GM12892 (cell line): ENCODE results near the gene HMCN2.

Experiments used
- DNase-seq: peaks from one replicate; pipeline ENCODE4 v3.0.0; 2011; ENCODE audit not compliant: insufficient read length
- FAIRE-seq: peaks from 2 replicates; lab custom pipeline; 2011; peaks lifted over from hg19 to GRCh38; lab: Jason Lieb, UNC
- POLR2A ChIP-seq: IDR thresholded peaks from 2 replicates; pipeline ENCODE4 v1.6.1; 2011; ENCODE audit warnings: low read depth, low read length, control low read depth
- POLR2AphosphoS5 ChIP-seq: IDR thresholded peaks from 2 replicates; pipeline ENCODE4 v1.6.1; 2011; ENCODE audit warnings: low read depth, low read length, control low read depth
- TAF1 ChIP-seq: IDR thresholded peaks from 2 replicates; pipeline ENCODE4 v1.6.1; 2011; ENCODE audit warnings: low read depth, mild to moderate bottlenecking, control low read depth, low read length, borderline replicate concordance

HMCN2 gene

DNA sequence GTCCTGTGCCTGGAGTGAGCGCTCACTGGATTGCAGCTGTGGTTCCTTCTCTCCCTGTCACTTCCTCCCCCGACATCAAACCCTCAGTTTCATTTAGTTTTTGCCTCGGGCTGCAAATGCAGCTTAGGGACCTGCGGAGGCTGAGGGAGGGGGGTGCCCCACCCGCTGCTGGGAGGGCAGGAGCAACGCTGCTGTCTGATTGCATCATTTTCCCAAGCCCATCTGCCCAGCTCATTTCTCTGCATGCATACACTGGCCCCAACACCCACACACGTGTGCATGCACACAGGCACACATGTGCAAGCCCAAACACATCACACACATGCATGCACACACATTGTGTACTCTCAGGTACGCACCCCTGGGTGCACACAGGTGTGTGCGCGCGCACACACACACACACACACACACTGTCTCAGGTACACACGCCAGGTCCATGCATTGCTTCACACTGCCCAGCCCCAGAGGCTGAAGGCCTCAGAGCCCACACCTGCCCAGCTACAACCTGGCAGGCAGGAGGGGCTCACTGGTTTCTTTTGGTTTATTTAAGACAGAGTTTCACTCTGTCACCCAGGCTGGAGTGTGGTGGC, 182.6 kb downstream of the HMCN2 start:
- FAIRE-seq (no peak), DNase-seq (no peak)
- TF ChIP-seq TAF1, result no peak
- TF ChIP-seq POLR2A, result no peak
- TF ChIP-seq POLR2AphosphoS5, result no peak

DNA sequence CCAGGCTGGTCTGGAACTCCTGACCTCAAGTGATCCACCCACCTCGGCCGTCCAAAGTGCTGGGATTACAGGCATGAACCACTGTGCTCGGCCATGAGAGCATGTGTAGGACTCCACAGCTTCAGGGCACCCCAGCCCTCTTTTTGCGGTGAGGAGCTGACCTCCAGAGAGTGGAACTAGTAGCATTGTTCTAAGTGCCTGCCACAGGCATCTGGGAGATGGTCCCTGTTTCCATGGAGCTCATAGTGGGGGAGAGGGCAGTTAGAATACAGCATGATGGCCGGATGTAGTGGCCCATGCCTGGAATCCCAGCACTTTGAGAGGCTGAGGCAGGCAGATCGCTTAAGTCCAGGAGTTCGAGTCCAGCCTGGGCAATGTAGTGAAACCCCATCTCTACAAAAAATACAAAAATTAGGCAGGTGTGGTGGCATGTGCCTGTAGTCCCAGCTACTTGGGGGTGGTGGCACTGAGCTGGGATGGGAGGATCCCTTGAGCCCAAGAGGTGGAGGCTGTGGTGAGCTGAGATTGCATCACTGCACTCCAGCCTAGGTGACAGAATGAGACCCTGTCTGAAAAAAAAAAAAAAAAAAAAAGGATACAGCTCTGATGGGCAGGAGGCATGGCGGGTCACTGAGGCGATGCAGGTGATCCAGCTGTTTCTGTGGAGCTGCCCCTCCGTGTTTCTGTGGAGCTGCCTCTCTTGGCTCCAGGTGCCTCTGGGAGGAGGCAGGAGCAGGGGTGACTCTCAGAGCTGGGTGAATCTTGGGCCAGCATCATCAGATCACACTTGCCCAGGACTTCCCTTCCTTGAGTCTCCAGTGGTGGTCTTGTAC, 183.4 kb downstream of the HMCN2 start:
- FAIRE-seq, result no peak
- DNase-seq, result no peak
- TF ChIP-seq TAF1, result no peak
- TF ChIP-seq POLR2AphosphoS5, result no peak
- TF ChIP-seq POLR2A, result no peak

DNA sequence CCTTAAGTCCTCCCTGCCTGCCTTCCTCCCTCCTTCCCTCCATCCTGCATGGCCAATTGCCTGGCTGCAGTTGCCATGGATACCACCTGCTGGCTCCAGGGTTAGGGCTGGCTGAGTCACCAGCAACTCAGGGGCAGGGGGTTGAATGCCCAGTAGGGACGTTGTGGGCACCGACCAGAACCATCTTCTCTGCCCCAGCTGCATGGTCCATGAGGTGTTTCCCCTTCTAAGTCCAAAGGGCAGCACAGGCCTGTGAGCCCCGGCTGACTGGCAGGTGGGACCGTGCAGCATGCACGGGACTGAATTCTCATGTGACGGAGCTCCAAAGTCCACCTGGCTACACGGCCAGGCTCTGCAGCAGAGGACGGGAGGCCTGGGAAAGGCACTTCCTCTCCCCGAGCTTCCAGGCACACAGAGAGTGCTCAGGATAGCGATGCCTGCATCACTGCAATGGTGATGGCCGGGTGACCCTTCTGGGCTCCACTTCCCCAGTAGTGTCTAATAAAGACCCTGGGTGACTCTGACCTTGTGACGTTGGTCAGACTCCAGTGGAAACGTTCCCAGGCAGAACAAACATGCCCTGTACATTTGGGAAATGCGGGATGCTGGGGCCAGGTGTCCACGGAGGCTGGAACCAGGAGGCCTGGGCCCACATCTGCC, 184.9 kb downstream of the HMCN2 start:
- TF ChIP-seq TAF1, result no peak
- no peak for TF ChIP-seq POLR2A
- no peak for TF ChIP-seq POLR2AphosphoS5
- FAIRE-seq (no peak), DNase-seq (no peak)

DNA sequence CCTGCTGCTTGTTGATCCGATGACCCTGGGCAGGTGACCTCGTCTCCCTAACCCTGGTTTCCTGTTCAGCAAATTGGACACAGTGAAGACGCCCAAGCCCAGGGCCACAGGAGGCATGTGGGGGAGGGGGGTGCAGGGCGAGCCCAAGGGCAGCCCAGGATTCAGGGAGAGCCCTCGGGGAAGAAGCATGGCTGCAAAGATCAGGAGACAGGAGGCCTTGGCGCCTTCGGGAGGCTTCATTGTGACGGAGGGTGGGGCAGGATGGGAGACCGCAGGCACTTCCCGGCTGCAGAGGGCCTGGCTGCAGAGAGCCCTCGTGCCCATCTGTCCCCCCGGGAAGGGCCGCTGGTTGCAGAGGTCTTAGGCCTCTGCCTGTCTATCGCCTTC, 185.4 kb downstream of the HMCN2 start:
- TF ChIP-seq TAF1 (no peak), POLR2A (no peak), POLR2AphosphoS5 (no peak)
- FAIRE-seq (no peak), DNase-seq (no peak)

DNA sequence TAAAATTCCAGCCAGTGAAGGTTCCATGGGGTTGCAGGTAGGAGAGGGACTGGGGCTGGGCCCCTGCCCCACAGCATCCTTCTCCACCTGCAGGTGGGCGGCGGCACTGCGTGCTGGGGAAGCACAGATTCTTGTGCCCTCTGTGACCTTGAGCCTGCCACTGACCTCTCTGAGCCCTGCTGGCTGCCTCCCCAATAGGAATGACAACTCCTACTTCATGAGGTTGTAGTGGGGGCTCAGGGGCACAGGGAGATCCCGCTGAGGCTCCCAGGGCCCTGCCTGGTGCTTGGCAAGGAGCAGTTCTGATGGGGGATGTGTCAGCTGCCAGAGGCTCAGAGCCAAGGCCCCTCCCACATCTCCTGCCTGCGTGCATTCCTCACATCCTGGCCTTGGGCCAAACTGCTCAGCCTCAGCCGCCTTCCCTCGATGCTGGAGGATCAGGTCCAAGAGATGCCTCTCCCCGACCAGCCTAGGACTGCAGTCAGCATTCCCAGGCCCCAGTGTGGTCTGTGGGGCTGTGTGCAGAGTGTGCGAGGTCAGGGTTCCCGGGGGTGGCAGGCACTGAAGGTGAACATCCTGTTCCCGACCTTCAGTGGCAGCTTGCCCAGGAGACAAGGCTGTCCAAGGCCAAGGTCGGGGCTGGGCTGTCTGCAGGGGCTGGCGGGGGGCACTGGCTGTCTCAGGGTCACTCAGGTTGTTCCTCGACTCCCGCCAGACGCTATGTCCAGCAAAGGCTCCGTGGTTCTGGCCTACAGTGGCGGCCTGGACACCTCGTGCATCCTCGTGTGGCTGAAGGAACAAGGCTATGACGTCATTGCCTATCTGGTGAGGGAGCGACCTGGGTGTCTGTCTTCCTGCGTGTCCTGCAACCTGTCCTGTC, 186.2 kb downstream of the HMCN2 start:
- FAIRE-seq, result no peak
- no peak for TF ChIP-seq POLR2AphosphoS5
- TF ChIP-seq POLR2A, result no peak
- TF ChIP-seq TAF1, result no peak
- DNase-seq, result no peak

DNA sequence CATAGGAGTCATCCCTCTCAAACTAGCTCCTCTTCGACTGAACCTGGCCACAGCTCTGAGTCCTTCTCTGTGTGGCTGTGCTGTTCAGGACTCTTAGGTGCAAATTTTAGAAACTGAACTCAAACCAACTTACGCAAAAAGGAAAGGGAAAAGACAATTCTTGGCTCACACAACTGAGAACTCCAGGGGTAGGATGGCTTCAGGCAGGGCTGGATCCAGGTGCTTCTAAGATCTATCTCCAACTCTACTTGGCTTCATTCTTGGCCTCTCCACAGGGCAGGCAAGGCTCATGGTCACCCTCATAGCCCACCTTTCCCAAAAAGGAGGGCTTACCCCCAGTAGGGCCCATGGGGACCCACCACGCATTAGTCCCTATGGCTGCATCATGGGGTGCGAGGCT, 187.3 kb downstream of the HMCN2 start:
- no peak for FAIRE-seq
- no peak for TF ChIP-seq TAF1
- no peak for TF ChIP-seq POLR2A
- no peak for TF ChIP-seq POLR2AphosphoS5
- no peak for DNase-seq

DNA sequence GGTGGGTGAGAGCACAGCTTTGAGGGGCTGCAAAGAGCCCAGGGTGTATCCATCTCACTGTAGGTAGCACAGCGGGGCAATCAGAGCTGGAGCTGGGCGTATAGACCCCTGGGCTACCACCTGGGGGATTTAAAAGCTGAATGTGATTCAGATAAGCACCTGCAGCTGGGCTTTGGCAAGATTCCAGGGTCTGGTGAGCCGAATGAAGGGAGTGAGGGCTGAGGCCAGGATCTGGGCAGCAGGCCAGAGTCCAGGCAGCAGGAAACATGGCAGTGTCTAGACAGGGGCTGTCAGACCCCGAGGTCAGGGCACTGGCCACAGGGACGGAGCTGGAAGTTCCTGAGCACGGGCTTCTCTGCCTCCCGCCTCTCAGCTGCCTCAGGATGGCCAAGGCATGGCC, 187.9 kb downstream of the HMCN2 start:
- no peak for DNase-seq
- TF ChIP-seq POLR2AphosphoS5, result no peak
- no peak for TF ChIP-seq POLR2A
- TF ChIP-seq TAF1, result no peak
- no peak for FAIRE-seq

DNA sequence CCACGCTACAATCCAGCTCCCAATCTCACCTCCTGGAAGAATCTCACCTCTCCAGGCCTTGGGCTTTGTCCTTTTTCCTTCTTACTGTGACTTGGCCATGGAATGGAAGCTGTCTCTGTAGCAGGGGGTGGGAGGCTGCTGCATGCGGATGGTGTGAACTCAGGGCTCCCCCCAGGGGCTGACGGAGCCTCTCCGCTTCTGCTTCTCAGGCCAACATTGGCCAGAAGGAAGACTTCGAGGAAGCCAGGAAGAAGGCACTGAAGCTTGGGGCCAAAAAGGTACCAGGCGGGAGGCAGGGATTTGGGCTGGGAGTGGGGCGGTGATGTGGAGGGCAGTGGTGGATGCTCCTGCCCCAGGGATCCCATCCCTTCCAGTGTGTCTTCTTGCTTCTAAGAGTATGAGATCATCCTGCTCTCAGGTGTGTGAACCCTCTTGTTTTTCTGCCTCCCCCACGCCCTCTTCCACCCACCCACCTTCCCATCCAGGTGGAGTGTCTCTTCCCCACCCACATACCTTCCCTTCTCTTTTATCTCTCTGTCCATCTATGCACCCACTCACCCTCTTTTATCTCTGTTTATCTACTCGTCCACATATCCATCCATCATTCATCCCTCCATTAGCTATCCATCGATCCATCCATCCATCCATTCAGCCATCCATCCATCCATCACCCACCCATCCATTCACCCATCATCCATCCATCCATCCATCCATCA, 188.7 kb downstream of the HMCN2 start:
- FAIRE-seq, result no peak
- no peak for DNase-seq
- TF ChIP-seq POLR2A, result no peak
- no peak for TF ChIP-seq POLR2AphosphoS5
- no peak for TF ChIP-seq TAF1

DNA sequence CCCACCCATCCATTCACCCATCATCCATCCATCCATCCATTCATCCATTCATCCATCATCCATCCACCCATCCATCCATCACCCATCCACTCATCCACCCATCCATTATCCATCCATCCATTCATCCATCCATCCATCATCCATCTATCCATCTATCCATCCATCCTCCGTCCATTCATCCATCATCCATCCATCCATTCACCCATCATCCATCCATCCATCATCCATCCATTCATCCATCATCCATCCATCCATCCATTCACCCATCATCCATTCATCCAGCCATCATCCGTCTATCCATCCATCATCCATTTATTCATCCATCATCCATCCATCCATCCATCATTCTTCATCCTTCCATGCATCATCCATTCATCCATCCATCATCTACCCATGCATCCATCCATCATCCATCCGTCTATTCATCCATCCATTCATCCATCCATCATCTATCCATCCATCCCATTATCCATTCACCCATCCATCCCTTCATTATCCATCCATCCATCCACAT, 189.3 kb downstream of the HMCN2 start:
- no peak for DNase-seq
- FAIRE-seq, result no peak
- TF ChIP-seq TAF1 (no peak), POLR2AphosphoS5 (no peak), POLR2A (no peak)
